K562 (cell line): ENCODE data around the gene NFS1. TPM values are rescaled to one million over a fixed set of nuclear protein-coding genes. Genes with fewer than 3 reads are reported as not detected.

Experiments used
- ARNT ChIP-seq, 2 experiments: fragments of 450-650 bp; IDR thresholded peaks; 2 replicates each; pipeline ENCODE4 v1.6.1; 2016; ENCODE audit warnings: mild to moderate bottlenecking in 1 of 2
- BMI1 ChIP-seq: fragments of 150-350 bp; IDR thresholded peaks from 2 replicates; pipeline ENCODE4 v1.6.1; 2014; ENCODE audit warnings: low read length
- CTCF ChIP-seq, 3 experiments: IDR thresholded peaks in 2 of 3; conservative IDR thresholded peaks in 1 of 3; 2 replicates each; pipeline ENCODE4 v1.5.1; 2011 to 2012; ENCODE audit warnings: low read length in 3 of 3, mild to moderate bottlenecking in 3 of 3, control low read depth in 2 of 3, improper control_type of control experiment in 1 of 3, inconsistent platforms in 1 of 3, low read depth in 1 of 3, mixed read lengths in 1 of 3, moderate library complexity in 1 of 3; ENCODE audit not compliant: insufficient read depth in 2 of 3
- E2F3 ChIP-seq: fragments of 250-450 bp; sonication (Bioruptor Pico); IDR thresholded peaks from 2 replicates; pipeline ENCODE4 v1.4.0; 2020; ENCODE audit warnings: mild to moderate bottlenecking
- GABPB1 ChIP-seq: sonication (generic); formaldehyde crosslinking; IDR thresholded peaks from 2 replicates; pipeline ENCODE4 v1.8.0; 2022; ENCODE audit warnings: mild to moderate bottlenecking, missing genetic modification reagents
- GABPB2 ChIP-seq: fragments of 250-450 bp; sonication (Bioruptor Pico); conservative IDR thresholded peaks from 2 replicates; pipeline ENCODE4 v1.5.1; 2021; ENCODE audit warnings: mild to moderate bottlenecking
- HMG20B ChIP-seq: fragments of 250-450 bp; sonication (Bioruptor Pico); IDR thresholded peaks from 2 replicates; pipeline ENCODE4 v1.5.0; 2021; ENCODE audit warnings: mild to moderate bottlenecking
- MAFK ChIP-seq: IDR thresholded peaks from 2 replicates; pipeline ENCODE4 v1.6.1; 2011; ENCODE audit warnings: low read length, improper control_type of control experiment
- NELFE ChIP-seq: IDR thresholded peaks from 2 replicates; pipeline ENCODE4 v1.6.1; 2011; ENCODE audit warnings: mild to moderate bottlenecking; ENCODE audit not compliant: insufficient read depth, insufficient read length
- NFIX ChIP-seq: fragments of 250-450 bp; sonication (Bioruptor Pico); IDR thresholded peaks from 2 replicates; pipeline ENCODE4 v1.4.0; 2020; ENCODE audit warnings: low read depth, mild to moderate bottlenecking, moderate library complexity
- NR2F6 ChIP-seq: fragments of 450-650 bp; formaldehyde crosslinking; IDR thresholded peaks from 2 replicates; pipeline ENCODE4 v1.4.0; 2020; ENCODE audit warnings: mild to moderate bottlenecking
- RFX1 ChIP-seq: fragments of 450-650 bp; IDR thresholded peaks from 2 replicates; pipeline ENCODE4 v1.6.1; 2016; ENCODE audit warnings: mild to moderate bottlenecking, moderate library complexity
- SAFB2 ChIP-seq: fragments of 200-400 bp; formaldehyde crosslinking; IDR thresholded peaks from 2 replicates; pipeline ENCODE4 v1.6.1; 2018; ENCODE audit warnings: borderline replicate concordance, low read length, low read depth, moderate library complexity; ENCODE audit not compliant: severe bottlenecking
- SIN3B ChIP-seq: fragments of 450-650 bp; IDR thresholded peaks from 2 replicates; pipeline ENCODE4 v1.6.1; 2017; ENCODE audit warnings: low read depth, mild to moderate bottlenecking, moderate library complexity
- TCF7 ChIP-seq: sonication (generic); IDR thresholded peaks from 2 replicates; pipeline ENCODE4 v1.6.1; 2016; ENCODE audit warnings: antibody characterized with exemption, borderline replicate concordance
- TRIM24 ChIP-seq, 2 experiments: fragments of 450-650 bp; IDR thresholded peaks; 2 replicates each; pipeline ENCODE4 v1.6.1; 2016
- XRCC5 ChIP-seq: fragments of 200-400 bp; formaldehyde crosslinking; IDR thresholded peaks from 2 replicates; pipeline ENCODE4 v1.6.1; 2017; ENCODE audit warnings: low read depth, mild to moderate bottlenecking, low read length
- ZBTB1 ChIP-seq: sonication (generic); formaldehyde crosslinking; IDR thresholded peaks from 2 replicates; pipeline ENCODE4 v1.8.1; 2023; ENCODE audit warnings: missing genetic modification reagents, low read depth, mild to moderate bottlenecking, borderline replicate concordance
- ZNF143 ChIP-seq: sonication (generic); formaldehyde crosslinking; IDR thresholded peaks from 2 replicates; pipeline ENCODE4 v1.9.0; 2022; ENCODE audit warnings: mild to moderate bottlenecking, missing genetic modification reagents
- ZNF165 ChIP-seq: fragments of 250-450 bp; sonication (Bioruptor Pico); IDR thresholded peaks from 2 replicates; pipeline ENCODE4 v1.4.0; 2020; ENCODE audit warnings: borderline replicate concordance
- ZNF197 ChIP-seq: fragments of 200-800 bp; sonication (Bioruptor generic); IDR thresholded peaks from 2 replicates; pipeline ENCODE4 v1.6.1; 2016; ENCODE audit warnings: low read depth, missing genetic modification characterization, missing compliant biosample characterization
- ZNF76 ChIP-seq: fragments of 250-450 bp; sonication (Bioruptor Pico); IDR thresholded peaks from 2 replicates; pipeline ENCODE4 v1.4.0; 2020; ENCODE audit warnings: mild to moderate bottlenecking, moderate library complexity, borderline replicate concordance
- ZNF778 ChIP-seq: fragments of 450-650 bp; formaldehyde crosslinking; IDR thresholded peaks from 2 replicates; pipeline ENCODE4 v1.4.0; 2020; ENCODE audit warnings: mild to moderate bottlenecking, moderate library complexity
- polyA plus RNA-seq, 8 experiments: library from polyadenylated mRNA; depleted of rRNA in 4 of 8; stranded (reverse) in 5 of 8; unstranded in 3 of 8; fragments of >200 nt; fragmentation: Nextera tagmentation in 2 of 8; fragmentation: Illumina TruSeq in 1 of 8; extraction: Ambion mirVana in 2 of 8; extraction: Trizol in 1 of 8; gene quantifications; 2 replicates each; pipeline versions ENCODE4 v1.2.1 to v1.2.3, GENCODE V29; 2011 to 2014; ENCODE audit warnings: inconsistent platforms in 1 of 8, missing spikeins in 1 of 8
- total RNA-seq, 7 experiments: library from RNA; depleted of rRNA in 6 of 7; stranded (reverse); fragments of >200 nt in 6 of 7; fragmentation: Illumina TruSeq in 2 of 7; extraction: Trizol in 2 of 7; gene quantifications; 2 replicates each; pipeline versions ENCODE4 v1.2.1 to v1.2.3, GENCODE V29; 2011 to 2021; ENCODE audit warnings: low replicate concordance in 1 of 7
- TF ChIP-seq, protein P1 (sequence below): sonication (generic); formaldehyde crosslinking; IDR thresholded peaks from 2 replicates; pipeline ENCODE4 v1.8.0; 2022; ENCODE audit warnings: missing genetic modification reagents, mild to moderate bottlenecking, borderline replicate concordance
- TF ChIP-seq, protein P2 (sequence below): fragments of 450-650 bp; formaldehyde crosslinking; IDR thresholded peaks from 2 replicates; pipeline ENCODE4 v1.4.0; 2020; ENCODE audit warnings: mild to moderate bottlenecking, moderate library complexity

The NFS1 gene
- total and polyA plus RNA-seq, 9 of the 15 experiments (the other 6 are each of a cell fraction or from before 2014, with no cell fraction given), result 11.5 to 84.8 (median 47.1) TPM

DNA sequence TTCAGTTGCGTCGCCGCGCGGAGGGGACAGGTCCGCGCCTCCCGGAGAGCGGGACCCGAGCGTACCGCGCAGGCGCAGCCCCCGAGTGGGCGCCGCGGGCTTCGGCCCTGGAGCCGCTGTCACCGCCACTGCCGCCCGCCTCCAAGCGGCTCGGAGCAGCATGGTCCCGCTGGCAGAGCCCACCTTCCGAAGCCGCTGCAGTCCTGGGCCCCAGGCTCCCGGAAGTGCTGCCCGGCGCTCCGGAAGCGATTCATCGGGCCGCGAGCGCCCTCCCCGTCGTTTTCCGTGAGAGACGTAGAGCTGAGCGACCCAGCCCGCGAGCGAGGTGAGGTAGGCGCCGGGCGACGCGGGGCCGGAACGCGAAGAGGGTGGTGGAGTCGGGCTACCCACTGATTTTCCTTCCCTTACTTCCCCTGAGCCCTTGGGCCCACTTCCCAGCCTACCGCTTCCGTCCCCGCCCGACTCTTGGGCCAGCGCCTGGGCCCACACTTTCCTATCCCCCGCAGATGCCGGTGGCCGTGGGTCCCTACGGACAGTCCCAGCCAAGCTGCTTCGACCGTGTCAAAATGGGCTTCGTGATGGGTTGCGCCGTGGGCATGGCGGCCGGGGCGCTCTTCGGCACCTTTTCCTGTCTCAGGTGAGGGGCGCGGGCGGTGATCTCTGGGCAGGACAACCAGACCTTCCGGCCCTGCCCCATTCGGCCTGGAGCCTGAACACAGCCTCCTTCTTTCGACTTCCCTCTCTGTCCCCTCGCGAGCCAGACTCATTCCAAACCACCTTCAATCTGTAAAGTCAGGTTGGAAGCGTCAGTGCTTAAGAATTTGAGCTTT is at the start of gene NFS1, which contains the start of gene ROMO1 (continued):
- TF ChIP-seq CTCF (IDR thresholded peaks at IDR 0.05 in 2 of 3, conservative IDR thresholded peaks at IDR 0.05 in 1 of 3; ENCODE audit: insufficient read depth in 2 of 3, low read depth in 1 of 3, low read length in 3 of 3) (peak; percentile 29 to 34 (median 32); a peak in 5 of 6 replicates), GABPB2 (CRISPR knock-in tag) (no peak), TRIM24 (IDR thresholded peaks at IDR 0.05) (no peak), ZNF143 (CRISPR knock-in tag) (no peak), ARNT (IDR thresholded peaks at IDR 0.05) (no peak), TCF7 (peak; percentile 33; the same call in 1 of the 2 replicates), MAFK (no peak), ZNF197 (no peak), SAFB2 (no peak), XRCC5 (0 out of 2 replicates have a peak, but pooled peaks have one; percentile 35), HMG20B (no peak), SIN3B (peak; percentile 91), ZNF76 (CRISPR knock-in tag) (peak; percentile 22; the same call in 1 of the 2 replicates), NELFE (no peak), NFIX (CRISPR knock-in tag) (no peak), ZBTB1 (CRISPR knock-in tag) (0 out of 2 replicates have a peak, but pooled peaks have one; percentile 24), BMI1 (no peak), ZNF165 (no peak), NR2F6 (no peak), E2F3 (CRISPR knock-in tag) (no peak), ZNF778 (no peak), GABPB1 (peak; percentile 98), RFX1 (no peak)
- TF ChIP-seq, protein P1, sequence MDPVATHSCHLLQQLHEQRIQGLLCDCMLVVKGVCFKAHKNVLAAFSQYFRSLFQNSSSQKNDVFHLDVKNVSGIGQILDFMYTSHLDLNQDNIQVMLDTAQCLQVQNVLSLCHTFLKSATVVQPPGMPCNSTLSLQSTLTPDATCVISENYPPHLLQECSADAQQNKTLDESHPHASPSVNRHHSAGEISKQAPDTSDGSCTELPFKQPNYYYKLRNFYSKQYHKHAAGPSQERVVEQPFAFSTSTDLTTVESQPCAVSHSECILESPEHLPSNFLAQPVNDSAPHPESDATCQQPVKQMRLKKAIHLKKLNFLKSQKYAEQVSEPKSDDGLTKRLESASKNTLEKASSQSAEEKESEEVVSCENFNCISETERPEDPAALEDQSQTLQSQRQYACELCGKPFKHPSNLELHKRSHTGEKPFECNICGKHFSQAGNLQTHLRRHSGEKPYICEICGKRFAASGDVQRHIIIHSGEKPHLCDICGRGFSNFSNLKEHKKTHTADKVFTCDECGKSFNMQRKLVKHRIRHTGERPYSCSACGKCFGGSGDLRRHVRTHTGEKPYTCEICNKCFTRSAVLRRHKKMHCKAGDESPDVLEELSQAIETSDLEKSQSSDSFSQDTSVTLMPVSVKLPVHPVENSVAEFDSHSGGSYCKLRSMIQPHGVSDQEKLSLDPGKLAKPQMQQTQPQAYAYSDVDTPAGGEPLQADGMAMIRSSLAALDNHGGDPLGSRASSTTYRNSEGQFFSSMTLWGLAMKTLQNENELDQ (CRISPR knock-in tag), result no peak
- TF ChIP-seq, protein P2, sequence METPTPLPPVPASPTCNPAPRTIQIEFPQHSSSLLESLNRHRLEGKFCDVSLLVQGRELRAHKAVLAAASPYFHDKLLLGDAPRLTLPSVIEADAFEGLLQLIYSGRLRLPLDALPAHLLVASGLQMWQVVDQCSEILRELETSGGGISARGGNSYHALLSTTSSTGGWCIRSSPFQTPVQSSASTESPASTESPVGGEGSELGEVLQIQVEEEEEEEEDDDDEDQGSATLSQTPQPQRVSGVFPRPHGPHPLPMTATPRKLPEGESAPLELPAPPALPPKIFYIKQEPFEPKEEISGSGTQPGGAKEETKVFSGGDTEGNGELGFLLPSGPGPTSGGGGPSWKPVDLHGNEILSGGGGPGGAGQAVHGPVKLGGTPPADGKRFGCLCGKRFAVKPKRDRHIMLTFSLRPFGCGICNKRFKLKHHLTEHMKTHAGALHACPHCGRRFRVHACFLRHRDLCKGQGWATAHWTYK (CRISPR knock-in tag), result no peak
